ENCODE data around the gene HPCAL1. TPM values are rescaled to one million over a fixed set of nuclear protein-coding genes. Genes with fewer than 3 reads are reported as not detected.

HPCAL1 gene
- total and polyA plus RNA-seq, 2 of the 4 experiments (the other 2 are of a cell fraction) = 8.2 to 33.7 TPM

- dilution Hi-C loops (cut with HindIII; ENCODE audit: low sequenced_read_pairs, unreplicated experiment) (no loop called here), intact Hi-C loops (cut with micrococcal nuclease) (no loop called here), in situ Hi-C loops (cut with MboI; ENCODE audit: low sequenced_read_pairs) (no loop called here)
- Histone ChIP-seq H3K27ac (ENCODE audit: insufficient read depth, low read length) (no peak overlapping the region), H4K20me1 (ENCODE audit: insufficient read depth, low read length) (peaks cover 33% of the 10 kb centered on the region), H3K36me3 (ENCODE audit: control insufficient read depth, insufficient read depth, low read length) (no peaks in the 10 kb centered on the region), H3K23ac (ENCODE audit: low read depth, low read length) (no peak overlapping the region), H2BK20ac (ENCODE audit: low read depth, low read length) (no peak overlapping the region), H4K8ac (ENCODE audit: low read depth in 2 of 2, low read length in 2 of 2) (no peak overlapping the region), H2AK9ac (replicated peaks; ENCODE audit: low read depth, low read length, poor library complexity) (no peak overlapping the region), H3K4me2 (ENCODE audit: low read depth, low read length) (no peak overlapping the region), H2AFZ (replicated peaks; ENCODE audit: low read length, poor library complexity) (no peak overlapping the region), H3K4me1 (ENCODE audit: control insufficient read depth, insufficient read depth, low read length) (peaks cover 10% of the 10 kb centered on the region), H2BK5ac (ENCODE audit: low read depth, low read length, poor library complexity, severe bottlenecking) (no peak overlapping the region), H3K4me3 (ENCODE audit: insufficient read depth, low read depth, low read length) (no peak overlapping the region), H2BK15ac (ENCODE audit: low read depth, low read length) (no peak overlapping the region), H3K18ac (ENCODE audit: low read depth, low read length) (no peak overlapping the region), H3K4ac (ENCODE audit: low read depth, low read length) (no peak overlapping the region), H3K27me3 (ENCODE audit: control insufficient read depth, insufficient read depth, low read length) (no peaks in the 10 kb centered on the region), H2AK5ac (ENCODE audit: low read depth, low read length) (no peak overlapping the region), H4K91ac (ENCODE audit: insufficient read depth, low read depth, low read length) (no peak overlapping the region), H2BK120ac (ENCODE audit: low read depth, low read length) (no peak overlapping the region), H4K5ac (ENCODE audit: low read depth, low read length) (no peak overlapping the region), H3K14ac (replicated peaks; ENCODE audit: low read depth, low read length) (no peak overlapping the region), H3K56ac (ENCODE audit: extremely low read depth, insufficient read depth, low read length) (no peak overlapping the region), H3K79me1 (ENCODE audit: low read depth in 1 of 2, low read length in 2 of 2) (peaks cover 12 to 35% of the 10 kb centered on the region in 2 experiments), H3K9ac (ENCODE audit: low read depth, low read length) (no peak overlapping the region), H3K9me3 (ENCODE audit: control insufficient read depth, insufficient read depth, low read length) (no peaks in the 10 kb centered on the region), H3K9me1 (ENCODE audit: insufficient read depth, low read length) (peaks cover 7% of the 10 kb centered on the region; the same call in 1 of the 2 replicates)
- WGBS, 2 experiments (ENCODE audit: extremely low coverage in 2 of 2, insufficient read length in 1 of 2) = 64% methylated on average over 3 of the region's 18 CpGs; no CpG with 5 or more reads in 1 of the 2 experiments
- TF ChIP-seq NFE2L2 (IDR thresholded peaks at IDR 0.05; ENCODE audit: low read depth, low read length) (no peak), ELK1 (IDR thresholded peaks at IDR 0.05; ENCODE audit: borderline replicate concordance, low read depth, low read length) (no peak), MXI1 (IDR thresholded peaks at IDR 0.05; ENCODE audit: borderline replicate concordance, low read depth, low read length) (no peak), SMC3 (IDR thresholded peaks at IDR 0.05; ENCODE audit: low read depth, low read length) (no peak), RAD21 (IDR thresholded peaks at IDR 0.05; ENCODE audit: low read length) (no peak), MAZ (IDR thresholded peaks at IDR 0.05; ENCODE audit: borderline replicate concordance, low read depth, low read length) (no peak), RCOR1 (IDR thresholded peaks at IDR 0.05; ENCODE audit: insufficient replicate concordance, low read length) (no peak), BHLHE40 (IDR thresholded peaks at IDR 0.05; ENCODE audit: low read depth, low read length) (no peak)
- DNase-seq (no peak), ATAC-seq (ENCODE audit: low read depth) (no peak)
- POLR2A ChIA-PET (ENCODE audit: unreplicated experiment) = no interaction called here
- CTCF ChIA-PET = no interaction called here
- no TSS peak for BruUV-seq (replicated peaks)
Measured at GRCh38 chr2:10342245-10342951, 39.7 kb downstream of the HPCAL1 start.
